HepG2 (cell line): Measurements from ENCODE around the gene MIEF1. TPM values are rescaled to one million over a fixed set of nuclear protein-coding genes. Genes with fewer than 3 reads are reported as not detected.

Experiments
- ATF6 ChIP-seq: sonication (generic); formaldehyde crosslinking; conservative IDR thresholded peaks from 2 replicates; pipeline ENCODE4 v1.4.0; 2020; ENCODE audit warnings: missing genetic modification reagents
- CENPX ChIP-seq: sonication (generic); formaldehyde crosslinking; IDR thresholded peaks from 2 replicates; pipeline ENCODE4 v1.9.0; 2021; ENCODE audit warnings: mild to moderate bottlenecking, missing genetic modification reagents, moderate library complexity
- HOXA9 ChIP-seq: sonication (generic); formaldehyde crosslinking; IDR thresholded peaks from 2 replicates; pipeline ENCODE4 v1.8.1; 2022; ENCODE audit warnings: missing genetic modification reagents, mild to moderate bottlenecking, moderate library complexity, borderline replicate concordance
- JDP2 ChIP-seq: sonication (generic); formaldehyde crosslinking; IDR thresholded peaks from 2 replicates; pipeline ENCODE4 v1.8.1; 2022; ENCODE audit warnings: missing genetic modification reagents, borderline replicate concordance
- NFRKB ChIP-seq: fragments of 450-650 bp; IDR thresholded peaks from 2 replicates; pipeline ENCODE4 v1.6.1; 2017
- RBAK ChIP-seq: sonication (generic); formaldehyde crosslinking; IDR thresholded peaks from 2 replicates; pipeline ENCODE4 v1.5.1; 2020; ENCODE audit warnings: mild to moderate bottlenecking, missing genetic modification reagents
- SCMH1 ChIP-seq: sonication (generic); formaldehyde crosslinking; IDR thresholded peaks from 2 replicates; pipeline ENCODE4 v1.9.0; 2021; ENCODE audit warnings: missing genetic modification reagents, mild to moderate bottlenecking, borderline replicate concordance
- SOX5 ChIP-seq: IDR thresholded peaks from 2 replicates; pipeline ENCODE4 v1.6.1; 2016; ENCODE audit warnings: borderline replicate concordance
- SP5 ChIP-seq: IDR thresholded peaks from 2 replicates; pipeline ENCODE4 v1.6.1; 2016; ENCODE audit warnings: low read depth, borderline replicate concordance
- SPEN ChIP-seq: sonication (generic); formaldehyde crosslinking; IDR thresholded peaks from 2 replicates; pipeline ENCODE4 v1.5.1; 2020; ENCODE audit warnings: low read depth, mild to moderate bottlenecking, missing genetic modification reagents
- ZBTB43 ChIP-seq: sonication (generic); formaldehyde crosslinking; conservative IDR thresholded peaks from 2 replicates; pipeline ENCODE4 v1.4.0; 2020; ENCODE audit warnings: missing genetic modification reagents
- ZNF317 ChIP-seq: sonication (generic); formaldehyde crosslinking; IDR thresholded peaks from 2 replicates; pipeline ENCODE4 v1.5.0; 2020; ENCODE audit warnings: mild to moderate bottlenecking, missing genetic modification reagents
- ZNF333 ChIP-seq: sonication (generic); formaldehyde crosslinking; IDR thresholded peaks from 2 replicates; pipeline ENCODE4 v1.4.0; 2020; ENCODE audit warnings: mild to moderate bottlenecking, missing genetic modification reagents, borderline replicate concordance
- ZNF441 ChIP-seq: sonication (generic); formaldehyde crosslinking; IDR thresholded peaks from 2 replicates; pipeline ENCODE4 v1.7.0; 2021; ENCODE audit warnings: missing genetic modification reagents, borderline replicate concordance
- ZNF510 ChIP-seq: sonication (generic); formaldehyde crosslinking; IDR thresholded peaks from 2 replicates; pipeline ENCODE4 v1.4.0; 2020; ENCODE audit warnings: low read depth, mild to moderate bottlenecking, missing genetic modification reagents
- ZNF512B ChIP-seq: sonication (generic); formaldehyde crosslinking; IDR thresholded peaks from 2 replicates; pipeline ENCODE4 v1.5.1; 2020; ENCODE audit warnings: missing genetic modification reagents, mild to moderate bottlenecking, borderline replicate concordance
- ZNF562 ChIP-seq: sonication (generic); formaldehyde crosslinking; IDR thresholded peaks from 2 replicates; pipeline ENCODE4 v1.8.0; 2022; ENCODE audit warnings: missing genetic modification reagents, borderline replicate concordance
- ZNF619 ChIP-seq: sonication (generic); formaldehyde crosslinking; IDR thresholded peaks from 2 replicates; pipeline ENCODE4 v1.4.0; 2020; ENCODE audit warnings: mild to moderate bottlenecking, missing genetic modification reagents
- ZNF746 ChIP-seq: sonication (generic); formaldehyde crosslinking; IDR thresholded peaks from 2 replicates; pipeline ENCODE4 v1.8.0; 2022; ENCODE audit warnings: mild to moderate bottlenecking, missing genetic modification reagents
- ZNF777 ChIP-seq: sonication (generic); formaldehyde crosslinking; IDR thresholded peaks from 2 replicates; pipeline ENCODE4 v1.4.0; 2020; ENCODE audit warnings: missing genetic modification reagents
- ZSCAN22 ChIP-seq: sonication (generic); formaldehyde crosslinking; IDR thresholded peaks from 2 replicates; pipeline ENCODE4 v1.4.0; 2020; ENCODE audit warnings: mild to moderate bottlenecking, missing genetic modification reagents
- polyA plus RNA-seq, 8 experiments: library from polyadenylated mRNA; depleted of rRNA in 3 of 8; stranded (reverse) in 7 of 8; unstranded in 1 of 8; fragments of >200 nt; fragmentation: Illumina TruSeq in 4 of 8; extraction: Trizol in 4 of 8; gene quantifications; 2 replicates each; pipeline versions ENCODE4 v1.2.1 to v1.2.3, GENCODE V29; 2011 to 2016; ENCODE audit warnings: low read depth in 4 of 8, missing spikeins in 1 of 8, mixed read lengths in 1 of 8; ENCODE audit not compliant: insufficient read depth in 1 of 8
- total RNA-seq, 5 experiments: library from RNA; depleted of rRNA; stranded (reverse); fragments of >200 nt; fragmentation: Illumina TruSeq; extraction: Trizol; gene quantifications; 2 replicates each; pipeline ENCODE4 v1.2.3, GENCODE V29; 2016; ENCODE audit warnings: low read depth in 1 of 5
- TF ChIP-seq, protein P1 (sequence below): sonication (generic); formaldehyde crosslinking; IDR thresholded peaks from 2 replicates; pipeline ENCODE4 v1.5.0; 2020; ENCODE audit warnings: missing genetic modification reagents

MIEF1 gene
- total and polyA plus RNA-seq, 2 of the 13 experiments (the other 11 are each of a cell fraction or from before 2014, with no cell fraction given) = 21.7 to 34.8 TPM

DNA sequence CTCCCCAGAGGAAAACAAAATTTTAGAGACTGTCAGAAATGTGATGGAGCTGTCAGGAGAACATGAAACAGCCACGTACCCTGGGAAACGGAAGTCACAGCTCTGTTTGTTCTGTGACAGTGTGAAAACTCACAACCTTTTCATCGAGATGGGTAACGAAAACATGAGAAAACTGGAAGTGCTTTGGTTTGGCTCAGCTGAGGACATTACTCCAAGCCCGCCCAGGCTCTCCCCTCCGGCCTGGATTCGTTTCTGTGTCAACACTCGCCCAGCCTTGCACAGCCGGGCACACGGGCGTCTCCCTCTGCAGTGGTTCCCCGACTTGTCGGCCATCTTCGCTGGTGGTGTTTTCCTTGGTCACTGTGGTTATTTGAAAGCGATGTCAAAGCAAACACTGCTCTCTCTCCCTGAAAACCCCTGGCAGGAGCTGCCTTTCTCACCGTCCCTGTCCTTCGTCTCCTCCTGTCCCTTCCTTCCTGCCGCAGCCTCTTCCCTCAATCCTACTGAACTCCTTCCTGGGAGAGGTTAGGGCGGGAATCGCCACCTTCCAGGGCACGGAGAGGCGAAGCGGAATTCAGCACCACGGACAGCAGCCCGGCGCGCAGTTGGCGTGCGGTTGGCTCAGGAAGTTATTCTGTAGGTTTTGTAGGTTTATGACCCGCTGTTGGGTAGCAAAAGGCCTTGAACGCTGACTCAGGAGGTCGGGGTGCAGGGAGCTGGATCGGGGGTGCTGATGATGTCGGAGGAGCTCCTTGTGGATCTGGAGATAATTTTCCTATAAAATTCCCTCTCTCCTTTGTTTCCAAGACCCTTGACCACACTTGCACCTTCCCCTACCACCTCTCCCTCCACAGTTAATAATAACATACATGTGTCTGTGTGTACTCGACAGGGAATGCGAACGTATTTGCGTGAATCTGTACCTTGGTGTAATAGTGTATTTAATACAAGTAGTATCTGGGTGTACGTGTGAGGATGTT lies 43.6 kb downstream of the MIEF1 start (continued):
- TF ChIP-seq ZNF512B (CRISPR knock-in tag) (no peak), JDP2 (no peak; the same call in 1 of the 2 replicates), RBAK (CRISPR knock-in tag) (no peak), SCMH1 (CRISPR knock-in tag) (no peak), ZNF441 (peak; percentile 93), ZNF562 (CRISPR knock-in tag) (no peak), ZNF746 (peak; percentile 55; the same call in 1 of the 2 replicates), ZSCAN22 (no peak), CENPX (no peak), SP5 (CRISPR knock-in tag) (0 out of 2 replicates have a peak, but pooled peaks have one; percentile 14), ZNF317 (CRISPR knock-in tag) (0 out of 2 replicates have a peak, but pooled peaks have one; percentile 26), ATF6 (CRISPR knock-in tag) (peak; percentile 95; the same call in 1 of the 2 replicates), ZNF777 (CRISPR knock-in tag) (peak; percentile 60; the same call in 1 of the 2 replicates), ZNF333 (no peak), SPEN (CRISPR knock-in tag) (peak; percentile 69; the same call in 1 of the 2 replicates), HOXA9 (peak; percentile 85; the same call in 1 of the 2 replicates), ZNF510 (0 out of 2 replicates have a peak, but pooled peaks have one; percentile 69), SOX5 (CRISPR knock-in tag) (peak; percentile 49; the same call in 1 of the 2 replicates), ZBTB43 (CRISPR knock-in tag) (peak; percentile 94), ZNF619 (CRISPR knock-in tag) (no peak), NFRKB (no peak)
- TF ChIP-seq, protein P1, sequence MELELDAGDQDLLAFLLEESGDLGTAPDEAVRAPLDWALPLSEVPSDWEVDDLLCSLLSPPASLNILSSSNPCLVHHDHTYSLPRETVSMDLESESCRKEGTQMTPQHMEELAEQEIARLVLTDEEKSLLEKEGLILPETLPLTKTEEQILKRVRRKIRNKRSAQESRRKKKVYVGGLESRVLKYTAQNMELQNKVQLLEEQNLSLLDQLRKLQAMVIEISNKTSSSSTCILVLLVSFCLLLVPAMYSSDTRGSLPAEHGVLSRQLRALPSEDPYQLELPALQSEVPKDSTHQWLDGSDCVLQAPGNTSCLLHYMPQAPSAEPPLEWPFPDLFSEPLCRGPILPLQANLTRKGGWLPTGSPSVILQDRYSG (CRISPR knock-in tag) = 0 out of 2 replicates have a peak, but pooled peaks have one; percentile 60
